Fibroblast of the aortic adventitia (primary cell): ENCODE measurements around the gene GFOD1. TPM values are rescaled to one million over a fixed set of nuclear protein-coding genes. Genes with fewer than 3 reads are reported as not detected.

Source experiments
- DNase-seq: peaks from one replicate; pipeline ENCODE4 v3.0.0-alpha.2; 2010; ENCODE audit warnings: low read depth
- H3K4me3 ChIP-seq: 2 replicates; pipeline ENCODE4 v1.5.1; 2011; ENCODE audit warnings: low read depth, mild to moderate bottlenecking, control low read depth, low read length, moderate library complexity
- CTCF ChIP-seq: IDR thresholded peaks from 2 replicates; pipeline ENCODE4 v1.5.1; 2011; ENCODE audit warnings: mild to moderate bottlenecking, low read length, control low read depth, inconsistent platforms; ENCODE audit not compliant: insufficient read depth
- total RNA-seq: library from RNA; depleted of rRNA; stranded (reverse); fragments of >200 nt; gene quantifications from 2 replicates; pipeline ENCODE4 v1.2.3, GENCODE V29; 2012; ENCODE audit warnings: low replicate concordance

GFOD1 gene
- total RNA-seq, 1 donor = 2.6 TPM

GRCh38 chr6:13485923-13486562 lies 1.4 kb downstream of the GFOD1 start:
- no peak for TF ChIP-seq CTCF
- peak; percentile 34 for DNase-seq
- peak overlapping the region; percentile 76 for H3K4me3 ChIP-seq

GRCh38 chr6:13485303-13485702 lies 2.1 kb downstream of the GFOD1 start:
- no peak for TF ChIP-seq CTCF
- H3K4me3 ChIP-seq = peak overlapping the region; percentile 76
- no peak for DNase-seq

GRCh38 chr6:13484827-13485226 lies 2.6 kb downstream of the GFOD1 start:
- no peak for TF ChIP-seq CTCF
- DNase-seq = no peak
- no peak overlapping the region for H3K4me3 ChIP-seq

- no peak for DNase-seq
- no peak overlapping the region for H3K4me3 ChIP-seq
- TF ChIP-seq CTCF = no peak
These were observed 3.2 kb downstream of the GFOD1 start for GRCh38 chr6:13484138-13484708.

GRCh38 chr6:13480631-13481501 lies 6.5 kb downstream of the GFOD1 start:
- DNase-seq = no peak
- no peak for TF ChIP-seq CTCF
- H3K4me3 ChIP-seq = no peak overlapping the region

GRCh38 chr6:13479971-13480434 lies 7.4 kb downstream of the GFOD1 start:
- DNase-seq = no peak
- no peak overlapping the region for H3K4me3 ChIP-seq
- TF ChIP-seq CTCF = no peak
